ENCODE results near the gene ZNF420. TPM values are rescaled to one million over a fixed set of nuclear protein-coding genes. Genes with fewer than 3 reads are reported as not detected.

ZNF420 gene
- 10 to 100 TPM in 2 of 4 donors, 1 to 10 TPM in 2; 1.9 to 13.7 (median 8.6) TPM for total RNA-seq

GRCh38 chr19:37077934-37078716, at the start of gene ZNF420:
Gene ZNF420 (plus strand): TSS chr19:37078433. CDS start chr19:37089119, 10,686 bp downstream.
- TF ChIP-seq CTCF (IDR thresholded peaks at IDR 0.05; ENCODE audit: low read depth): no peak

DNA sequence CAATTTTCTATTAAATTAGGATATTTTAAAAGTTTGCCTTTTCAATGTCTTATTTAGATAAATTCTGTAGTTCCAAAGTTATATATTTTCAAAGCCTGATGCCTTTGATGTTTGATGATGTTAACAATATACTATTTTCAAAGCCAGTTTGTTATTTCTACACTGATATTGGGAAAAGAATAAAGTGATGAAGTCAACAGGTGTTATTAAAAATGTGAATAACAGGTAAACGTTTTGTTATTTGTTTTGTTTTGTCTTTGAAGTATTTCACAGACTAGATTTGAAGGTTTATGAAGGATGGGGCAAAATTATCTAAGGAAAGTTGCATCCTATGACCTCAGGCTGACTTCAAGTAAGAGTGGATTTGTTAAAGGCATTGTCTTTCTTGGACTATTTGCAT, 33.1 kb upstream of the ZNF420 start:
- TF ChIP-seq CTCF (IDR thresholded peaks at IDR 0.05; ENCODE audit: low read depth): no peak

- no peak for TF ChIP-seq CTCF (IDR thresholded peaks at IDR 0.05; ENCODE audit: low read depth)
Measured at GRCh38 chr19:37055330-37055729, 22.9 kb upstream of the ZNF420 start.

- TF ChIP-seq CTCF (IDR thresholded peaks at IDR 0.05; ENCODE audit: low read depth): no peak
Measured at GRCh38 chr19:37056776-37057175, 21.5 kb upstream of the ZNF420 start.

DNA sequence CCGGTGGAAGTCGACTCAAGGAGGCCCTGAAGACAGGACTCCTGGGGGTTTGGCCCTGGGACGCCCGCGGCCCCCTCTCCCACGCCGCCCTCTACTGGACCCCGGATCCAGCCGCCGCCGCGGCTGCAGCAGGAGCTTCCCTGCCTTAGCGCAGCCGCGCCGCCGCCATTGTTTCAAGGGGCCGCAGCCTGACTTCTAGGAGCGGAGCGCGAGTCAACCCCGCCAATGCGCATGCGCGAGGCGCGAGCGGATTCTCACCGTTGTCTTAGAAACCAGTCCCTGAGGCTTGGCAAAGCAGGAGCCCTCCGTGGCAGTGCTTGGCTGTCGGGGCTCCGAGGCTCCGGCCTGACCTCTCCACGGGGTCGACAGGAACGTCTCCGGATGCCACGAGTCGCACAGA, 19.1 kb upstream of the ZNF420 start:
- TF ChIP-seq CTCF (IDR thresholded peaks at IDR 0.05; ENCODE audit: low read depth): no peak

DNA sequence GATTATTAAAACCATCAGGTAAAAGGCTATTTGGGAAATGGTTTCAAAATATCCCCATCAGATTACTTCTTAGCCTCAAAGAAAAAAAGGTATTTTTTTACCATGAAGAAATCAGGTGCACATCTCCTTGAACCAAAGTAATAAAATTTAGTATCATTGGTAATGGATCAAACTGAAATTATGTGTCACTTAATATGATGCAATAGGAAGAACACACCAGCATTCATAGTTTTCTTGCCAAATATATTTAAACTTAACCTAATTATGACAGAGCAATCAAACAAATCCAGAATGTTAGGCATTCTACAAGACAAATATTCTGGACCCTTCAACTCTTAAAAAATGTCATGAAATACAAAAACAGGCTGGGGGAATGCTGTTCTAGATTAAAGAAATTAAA, 4.1 kb upstream of the ZNF420 start:
- no peak for TF ChIP-seq CTCF (IDR thresholded peaks at IDR 0.05; ENCODE audit: low read depth)

DNA sequence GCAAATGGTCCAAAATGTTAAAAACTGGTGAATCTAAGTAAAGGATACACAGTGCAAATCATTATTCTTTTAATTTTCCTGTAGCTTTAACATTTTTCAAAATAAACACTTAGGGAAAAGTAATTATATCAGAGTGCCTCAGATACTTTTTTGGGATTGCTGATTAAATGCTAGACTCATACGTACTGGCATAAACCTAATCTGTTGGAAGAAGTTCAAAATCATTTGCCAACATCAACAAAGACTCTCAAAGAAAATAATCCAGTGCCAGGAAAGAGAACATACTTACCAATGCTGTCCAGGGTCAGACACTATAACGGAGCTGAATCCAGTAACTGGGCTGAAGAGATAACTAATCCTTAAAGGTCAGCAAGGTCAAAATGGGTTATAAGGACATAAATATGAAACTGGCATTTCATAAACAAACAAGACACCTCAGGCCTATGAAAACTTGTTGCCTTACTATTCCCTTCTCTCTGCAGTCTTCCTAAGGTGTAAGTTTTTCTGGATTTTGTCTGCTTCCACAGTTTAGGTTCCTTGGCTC, 3.3 kb upstream of the ZNF420 start:
- TF ChIP-seq CTCF (IDR thresholded peaks at IDR 0.05; ENCODE audit: low read depth): no peak
